ENCODE data around the gene RAB34. TPM values are rescaled to one million over a fixed set of nuclear protein-coding genes. Genes with fewer than 3 reads are reported as not detected.

Gene RAB34
- total and polyA plus RNA-seq, 9 of the 15 experiments (the other 6 are each of a cell fraction or from before 2014, with no cell fraction given) = 0.07 to 3.8 (median 0.46) TPM; not detected in 1

DNA sequence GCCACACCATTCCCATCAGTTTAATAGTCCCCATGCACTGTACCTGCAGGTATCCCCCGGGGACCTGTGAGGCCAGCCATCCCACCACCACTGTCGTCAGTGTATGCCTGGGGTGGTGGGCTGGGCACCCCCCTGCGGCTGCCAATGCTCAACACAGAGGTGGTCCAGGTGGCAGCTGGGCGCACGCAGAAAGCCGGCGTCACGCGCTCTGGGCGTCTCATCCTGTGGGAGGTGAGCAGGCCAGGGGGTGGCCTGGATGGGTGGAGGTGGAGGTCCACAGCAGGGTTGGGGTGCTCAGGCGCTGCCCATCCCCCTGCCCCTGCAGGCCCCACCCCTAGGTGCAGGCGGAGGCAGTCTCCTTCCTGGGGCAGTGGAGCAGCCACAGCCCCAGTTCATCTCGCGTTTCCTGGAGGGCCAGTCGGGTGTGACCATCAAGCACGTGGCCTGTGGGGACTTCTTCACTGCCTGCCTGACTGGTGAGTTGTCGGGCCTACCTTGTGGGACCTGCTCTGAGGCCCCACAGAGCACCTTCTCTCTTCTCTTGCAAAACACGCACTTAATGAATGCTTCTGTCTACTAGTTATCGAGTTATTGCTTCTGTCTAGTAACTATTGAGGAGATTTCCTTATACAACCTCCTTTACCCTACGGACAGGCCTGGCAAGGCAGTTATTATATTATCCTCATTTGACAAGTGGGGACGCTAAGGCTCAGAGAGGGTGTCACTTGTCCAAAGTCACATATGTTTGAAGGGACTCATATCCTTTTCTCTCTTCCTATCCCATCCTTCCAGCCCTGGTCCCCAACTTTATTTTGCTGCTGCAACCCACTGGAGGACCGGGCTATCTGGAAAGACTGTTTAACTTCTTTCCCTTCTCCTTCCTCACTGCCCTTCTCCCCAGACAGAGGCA, 20.4 kb upstream of the RAB34 start:
- H3K27ac ChIP-seq (ENCODE audit: extremely low read depth, low read depth, low read length) = no peak overlapping the region
- no peak for FAIRE-seq
- TF ChIP-seq, protein P1, sequence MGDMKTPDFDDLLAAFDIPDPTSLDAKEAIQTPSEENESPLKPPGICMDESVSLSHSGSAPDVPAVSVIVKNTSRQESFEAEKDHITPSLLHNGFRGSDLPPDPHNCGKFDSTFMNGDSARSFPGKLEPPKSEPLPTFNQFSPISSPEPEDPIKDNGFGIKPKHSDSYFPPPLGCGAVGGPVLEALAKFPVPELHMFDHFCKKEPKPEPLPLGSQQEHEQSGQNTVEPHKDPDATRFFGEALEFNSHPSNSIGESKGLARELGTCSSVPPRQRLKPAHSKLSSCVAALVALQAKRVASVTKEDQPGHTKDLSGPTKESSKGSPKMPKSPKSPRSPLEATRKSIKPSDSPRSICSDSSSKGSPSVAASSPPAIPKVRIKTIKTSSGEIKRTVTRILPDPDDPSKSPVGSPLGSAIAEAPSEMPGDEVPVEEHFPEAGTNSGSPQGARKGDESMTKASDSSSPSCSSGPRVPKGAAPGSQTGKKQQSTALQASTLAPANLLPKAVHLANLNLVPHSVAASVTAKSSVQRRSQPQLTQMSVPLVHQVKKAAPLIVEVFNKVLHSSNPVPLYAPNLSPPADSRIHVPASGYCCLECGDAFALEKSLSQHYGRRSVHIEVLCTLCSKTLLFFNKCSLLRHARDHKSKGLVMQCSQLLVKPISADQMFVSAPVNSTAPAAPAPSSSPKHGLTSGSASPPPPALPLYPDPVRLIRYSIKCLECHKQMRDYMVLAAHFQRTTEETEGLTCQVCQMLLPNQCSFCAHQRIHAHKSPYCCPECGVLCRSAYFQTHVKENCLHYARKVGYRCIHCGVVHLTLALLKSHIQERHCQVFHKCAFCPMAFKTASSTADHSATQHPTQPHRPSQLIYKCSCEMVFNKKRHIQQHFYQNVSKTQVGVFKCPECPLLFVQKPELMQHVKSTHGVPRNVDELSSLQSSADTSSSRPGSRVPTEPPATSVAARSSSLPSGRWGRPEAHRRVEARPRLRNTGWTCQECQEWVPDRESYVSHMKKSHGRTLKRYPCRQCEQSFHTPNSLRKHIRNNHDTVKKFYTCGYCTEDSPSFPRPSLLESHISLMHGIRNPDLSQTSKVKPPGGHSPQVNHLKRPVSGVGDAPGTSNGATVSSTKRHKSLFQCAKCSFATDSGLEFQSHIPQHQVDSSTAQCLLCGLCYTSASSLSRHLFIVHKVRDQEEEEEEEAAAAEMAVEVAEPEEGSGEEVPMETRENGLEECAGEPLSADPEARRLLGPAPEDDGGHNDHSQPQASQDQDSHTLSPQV (IDR thresholded peaks at IDR 0.05) = peak; percentile 40; the same call in 1 of the 2 replicates
- TF ChIP-seq POLR2A (conservative IDR thresholded peaks at IDR 0.05) (no peak), ZNF586 (CRISPR knock-in tag; conservative IDR thresholded peaks at IDR 0.05) (no peak), CHD2 (IDR thresholded peaks at IDR 0.05; ENCODE audit: low read depth, low read length) (0 out of 2 replicates have a peak, but pooled peaks have one; percentile 34), THRA (IDR thresholded peaks at IDR 0.05) (no peak)
- TF ChIP-seq, protein P2, sequence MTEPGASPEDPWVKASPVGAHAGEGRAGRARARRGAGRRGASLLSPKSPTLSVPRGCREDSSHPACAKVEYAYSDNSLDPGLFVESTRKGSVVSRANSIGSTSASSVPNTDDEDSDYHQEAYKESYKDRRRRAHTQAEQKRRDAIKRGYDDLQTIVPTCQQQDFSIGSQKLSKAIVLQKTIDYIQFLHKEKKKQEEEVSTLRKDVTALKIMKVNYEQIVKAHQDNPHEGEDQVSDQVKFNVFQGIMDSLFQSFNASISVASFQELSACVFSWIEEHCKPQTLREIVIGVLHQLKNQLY (CRISPR knock-in tag; conservative IDR thresholded peaks at IDR 0.05) = no peak
- TF ChIP-seq, protein P3, sequence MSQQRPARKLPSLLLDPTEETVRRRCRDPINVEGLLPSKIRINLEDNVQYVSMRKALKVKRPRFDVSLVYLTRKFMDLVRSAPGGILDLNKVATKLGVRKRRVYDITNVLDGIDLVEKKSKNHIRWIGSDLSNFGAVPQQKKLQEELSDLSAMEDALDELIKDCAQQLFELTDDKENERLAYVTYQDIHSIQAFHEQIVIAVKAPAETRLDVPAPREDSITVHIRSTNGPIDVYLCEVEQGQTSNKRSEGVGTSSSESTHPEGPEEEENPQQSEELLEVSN (IDR thresholded peaks at IDR 0.05; ENCODE audit: borderline replicate concordance in 1 of 2, extremely low read depth in 1 of 2, insufficient read depth in 1 of 2, insufficient read length in 1 of 2, low read depth in 1 of 2, low read length in 1 of 2, poor library complexity in 1 of 2, severe bottlenecking in 1 of 2) = peak; percentile 19

More for the DNA sequence above, 20.4 kb upstream of the RAB34 start:
- Histone ChIP-seq H3K27me3 (ENCODE audit: control insufficient read depth in 2 of 2, insufficient read depth in 2 of 2, low read length in 2 of 2) (no peaks in the 10 kb centered on the region), H2AFZ (ENCODE audit: low read depth, low read length) (no peak overlapping the region), H3K9me1 (ENCODE audit: control insufficient read depth, insufficient read depth, low read length) (no peaks in the 10 kb centered on the region), H3K4me1 (replicated peaks in 1 of 2; ENCODE audit: control insufficient read depth in 2 of 2, insufficient read depth in 2 of 2, low read length in 2 of 2) (peaks cover 51 to 72% of the 10 kb centered on the region in 2 experiments), H3K9me3 (replicated peaks; ENCODE audit: control insufficient read depth, insufficient read depth, low read depth, low read length) (no peaks in the 10 kb centered on the region), H3K9ac (ENCODE audit: insufficient read depth in 1 of 2, low read depth in 2 of 2, low read length in 2 of 2) (peak overlapping the region in 1 of 2 experiments; percentile 82; a peak in 2 of 4 replicates), H4K20me1 (replicated peaks; ENCODE audit: control insufficient read depth, insufficient read depth, low read length) (no peaks in the 10 kb centered on the region), H3K4me3 (no peak overlapping the region), H3K36me3 (ENCODE audit: control insufficient read depth, insufficient read depth, low read length) (peaks cover 9% of the 10 kb centered on the region; the same call in 2 of the 3 replicates), H3K4me2 (ENCODE audit: insufficient read depth, low read length) (no peak overlapping the region), H3K79me2 (ENCODE audit: control insufficient read depth, insufficient read depth, low read length) (no peaks in the 10 kb centered on the region)
- DNase-seq (ENCODE audit: extremely low read depth in 1 of 4, low spot score in 3 of 4) (no peak), ATAC-seq (peak; percentile 3; the same call in 1 of the 3 replicates)
- in situ Hi-C loops (cut with MboI) = no loop called here
- intact Hi-C loops (cut with micrococcal nuclease) = no loop called here
- no TSS peak for BruUV-seq (replicated peaks)
- WGBS (ENCODE audit: insufficient coverage, low coverage, missing lambda C conversion rate) = 73% methylated on average over 21 of the region's 22 CpGs
- ChIA-PET CTCF (ENCODE audit: low intra/inter-chr PET ratio) (no interaction called here), POLR2A (interaction anchor here (17.4 kb wide), 1 partner anchor 14 kb away, joined by 367 read pairs; the partner anchor contains the start of genes NEK8, RPL23A and TLCD1)
